ENCODE data around the gene STRN4.
"Not testable (repeated sequence)": the region's sequence is repeated elsewhere in the genome, so short reads cannot be mapped to it uniquely, and the experiment has no call there.

The STRN4 gene

GRCh38 chr19:46773018-46773399 is 26.8 kb upstream of the STRN4 start:
- no peak for DNase-seq (ENCODE audit: low spot score)

- DNase-seq (ENCODE audit: low spot score) = no peak
Measured at GRCh38 chr19:46772170-46773017, 26.1 kb upstream of the STRN4 start.

GRCh38 chr19:46768746-46769145 is 22.5 kb upstream of the STRN4 start:
- DNase-seq (ENCODE audit: low spot score) = not testable (repeated sequence)

- DNase-seq (ENCODE audit: low spot score) = no peak
Measured at GRCh38 chr19:46766569-46767317, 20.5 kb upstream of the STRN4 start.

GRCh38 chr19:46764817-46765291 is 18.6 kb upstream of the STRN4 start:
- no peak for DNase-seq (ENCODE audit: low spot score)

- no peak for DNase-seq (ENCODE audit: low spot score)
Measured at GRCh38 chr19:46762245-46762890, 16.1 kb upstream of the STRN4 start.

GRCh38 chr19:46761418-46761831 is 15.2 kb upstream of the STRN4 start:
- DNase-seq (ENCODE audit: low spot score) = no peak

GRCh38 chr19:46760897-46761296 is 14.6 kb upstream of the STRN4 start:
- DNase-seq (ENCODE audit: low spot score) = not testable (repeated sequence)

GRCh38 chr19:46760363-46760762 is 14.1 kb upstream of the STRN4 start:
- DNase-seq (ENCODE audit: low spot score) = no peak

GRCh38 chr19:46759817-46760333 is 13.6 kb upstream of the STRN4 start:
- no peak for DNase-seq (ENCODE audit: low spot score)

GRCh38 chr19:46759206-46759605 is 13.0 kb upstream of the STRN4 start:
- DNase-seq (ENCODE audit: low spot score) = no peak

GRCh38 chr19:46756544-46756888 is 10.3 kb upstream of the STRN4 start:
- no peak for DNase-seq (ENCODE audit: low spot score)

- DNase-seq (ENCODE audit: low spot score) = no peak
Measured at GRCh38 chr19:46755853-46756543, 9.7 kb upstream of the STRN4 start.

GRCh38 chr19:46755077-46755852 is 9.0 kb upstream of the STRN4 start:
- DNase-seq (ENCODE audit: low spot score) = no peak

- no peak for DNase-seq (ENCODE audit: low spot score)
Measured at GRCh38 chr19:46753420-46754155, 7.3 kb upstream of the STRN4 start.

- DNase-seq (ENCODE audit: low spot score) = no peak
Measured at GRCh38 chr19:46748325-46749109, 2.3 kb upstream of the STRN4 start.

GRCh38 chr19:46745521-46746280 is 549 bp downstream of the STRN4 start, which contains the start of gene FKRP:
TSS of gene FKRP (plus strand) at chr19:46746057. CDS start at chr19:46755451, 9,394 bp downstream.
- no peak for DNase-seq (ENCODE audit: low spot score)

- DNase-seq (ENCODE audit: low spot score) = no peak
Measured at GRCh38 chr19:46745030-46745429, 1.2 kb downstream of the STRN4 start.
